GM19193 (cell line): ENCODE measurements around the gene ZFR2.

Experiments used
- POLR2A ChIP-seq: IDR thresholded peaks from 4 replicates; pipeline ENCODE4 v1.6.1; 2011; ENCODE audit not compliant: insufficient read depth, insufficient read length; ENCODE audit errors: extremely low read depth

ZFR2 gene

GRCh38 chr19:3780786-3781304, 88.0 kb downstream of the ZFR2 start:
- no peak for TF ChIP-seq POLR2A

GRCh38 chr19:3778899-3779723, 89.7 kb downstream of the ZFR2 start:
- TF ChIP-seq POLR2A: no peak

DNA sequence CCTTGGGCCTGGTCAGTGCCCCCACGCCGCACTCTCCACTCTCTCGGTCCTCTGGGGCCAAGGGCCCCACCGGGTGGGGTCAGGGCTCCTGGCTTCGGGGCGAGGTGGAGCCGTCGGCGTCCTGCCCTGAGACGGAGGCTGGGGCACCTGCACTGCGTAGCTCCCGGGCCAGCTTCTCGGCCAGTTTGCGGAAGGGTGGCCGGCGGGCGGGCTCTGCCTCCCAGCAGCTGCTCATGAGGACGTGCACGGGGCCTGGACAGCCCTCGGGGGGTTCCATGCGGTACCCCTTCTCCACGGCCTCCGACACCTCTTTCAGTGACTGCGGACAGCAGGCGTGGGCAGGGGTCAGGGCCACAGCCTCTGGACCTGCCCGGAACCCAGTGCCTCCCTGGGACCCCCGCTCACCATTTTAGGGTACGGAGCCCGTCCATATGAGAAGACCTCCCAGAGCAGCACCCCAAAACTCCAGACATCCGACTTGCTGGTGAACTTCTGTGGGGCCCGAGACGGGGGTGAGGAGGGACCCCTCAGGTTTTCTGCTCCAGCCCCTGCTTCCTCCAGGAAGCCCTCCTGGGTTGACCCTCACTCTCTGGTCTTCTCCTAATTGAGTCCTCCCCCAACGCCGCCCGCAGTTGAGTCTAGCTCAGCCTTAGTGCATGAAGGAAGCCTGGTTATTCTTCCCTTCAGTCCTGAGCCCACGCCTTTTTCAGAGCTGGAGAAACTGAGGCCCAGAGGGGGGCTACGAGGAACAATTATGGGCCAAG, 90.6 kb downstream of the ZFR2 start:
- TF ChIP-seq POLR2A: no peak

- no peak for TF ChIP-seq POLR2A
Measured at GRCh38 chr19:3776479-3777040, 92.3 kb downstream of the ZFR2 start.

DNA sequence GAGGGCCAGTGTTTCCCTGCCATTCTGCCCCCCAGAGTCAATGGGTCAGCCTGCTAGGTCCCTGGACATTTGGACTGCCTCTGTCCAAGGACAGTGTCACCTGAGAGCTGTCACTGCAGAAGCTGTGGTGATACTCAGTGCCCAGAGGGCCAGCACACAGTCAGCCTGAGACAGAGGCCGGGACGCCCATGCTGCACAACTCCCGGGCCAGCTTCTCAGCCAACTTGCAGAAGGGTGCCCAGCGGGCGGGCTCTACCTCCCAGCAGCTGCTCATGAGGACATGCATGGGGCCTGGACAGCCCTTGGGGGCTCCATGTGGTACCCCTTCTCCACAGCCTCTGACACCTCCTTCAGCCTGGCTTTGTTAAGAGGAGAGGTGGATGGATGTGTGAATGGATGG, 93.0 kb downstream of the ZFR2 start:
- no peak for TF ChIP-seq POLR2A

GRCh38 chr19:3775374-3775711, 93.5 kb downstream of the ZFR2 start:
- no peak for TF ChIP-seq POLR2A

- no peak for TF ChIP-seq POLR2A
Measured at GRCh38 chr19:3774621-3775373, 94.0 kb downstream of the ZFR2 start.

DNA sequence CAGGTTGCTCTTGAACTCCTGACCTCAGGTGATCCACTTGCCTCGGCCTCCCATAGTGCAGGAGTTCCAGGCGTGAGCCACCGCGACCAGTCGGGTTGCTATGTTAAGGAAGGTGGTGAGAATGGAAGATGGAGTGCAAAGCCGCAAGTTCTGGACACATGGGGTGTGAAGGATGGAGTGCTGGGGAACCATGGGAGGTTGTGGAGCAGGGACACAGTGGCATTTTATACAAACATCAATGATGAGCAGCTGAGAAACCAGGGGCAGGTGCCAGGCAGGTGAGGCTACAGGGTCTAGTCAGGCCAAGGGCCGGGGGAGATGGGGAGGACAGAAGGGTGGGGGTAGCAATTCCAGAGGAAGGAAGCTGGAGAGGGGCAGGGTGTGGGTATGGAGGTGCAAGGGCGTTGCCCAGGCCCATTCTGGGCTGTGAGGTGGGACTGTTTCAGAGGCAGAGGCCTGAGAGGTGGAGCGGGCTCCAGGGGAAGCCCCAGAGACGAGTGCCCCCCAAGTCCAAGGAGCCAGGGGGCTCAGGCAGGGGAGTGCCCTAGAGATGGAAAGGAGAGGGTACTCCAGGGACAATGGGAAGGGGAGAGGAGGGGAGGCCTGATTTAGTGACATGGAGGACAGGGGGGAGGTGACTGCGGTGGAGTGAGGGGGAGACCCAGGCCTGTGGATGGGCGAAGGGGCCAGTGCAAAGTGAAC, 94.9 kb downstream of the ZFR2 start:
- no peak for TF ChIP-seq POLR2A

GRCh38 chr19:3771906-3772455, 96.9 kb downstream of the ZFR2 start, which contains the start of gene RAX2:
Gene RAX2, minus strand, starts transcription at chr19:3772228. Its CDS starts 486 bp downstream, at chr19:3771742.
- no peak for TF ChIP-seq POLR2A

GRCh38 chr19:3771000-3771905, 97.6 kb downstream of the ZFR2 start:
- TF ChIP-seq POLR2A: no peak

DNA sequence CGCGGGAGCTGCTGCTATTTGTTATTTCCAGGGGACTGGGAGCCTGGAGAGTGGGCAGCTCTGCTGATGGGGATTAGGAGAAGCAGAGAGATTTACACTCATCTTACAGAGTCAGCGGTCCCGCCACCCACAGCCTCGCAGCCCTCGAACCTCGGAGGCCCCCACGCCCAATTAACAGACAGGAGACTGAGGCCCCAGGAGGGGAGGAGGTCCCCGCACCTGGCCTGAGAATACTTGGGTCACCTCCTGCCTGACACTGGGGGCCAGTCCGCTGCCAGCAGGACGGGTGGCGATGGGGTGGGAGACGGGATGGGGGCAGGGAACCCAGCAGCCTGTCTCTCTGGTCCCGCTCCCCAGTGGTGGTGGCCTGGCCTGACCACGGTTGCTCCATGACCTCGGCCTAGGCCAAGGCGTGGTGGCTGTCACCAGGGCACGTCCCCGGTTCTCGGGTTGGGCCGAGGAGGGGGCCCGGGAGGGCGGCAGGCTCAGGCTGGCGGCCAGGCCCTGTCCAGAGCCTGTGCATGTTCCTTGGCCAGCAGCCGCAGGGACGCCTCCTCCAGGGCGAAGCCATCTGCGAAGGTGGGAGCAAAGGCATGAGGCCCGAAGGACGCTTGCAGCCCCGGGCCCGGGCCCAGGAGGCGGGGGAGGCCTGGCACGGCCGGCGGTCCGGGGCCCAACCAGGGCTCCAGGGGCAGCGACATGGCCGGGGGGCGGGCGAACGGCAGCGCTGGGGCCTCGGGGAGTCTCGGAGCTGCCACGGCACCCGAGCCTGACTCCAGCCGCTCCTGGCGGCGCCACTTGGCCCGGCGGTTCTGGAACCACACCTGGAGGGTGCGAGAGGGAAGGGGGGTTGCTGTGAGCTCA, 98.5 kb downstream of the ZFR2 start:
- no peak for TF ChIP-seq POLR2A

DNA sequence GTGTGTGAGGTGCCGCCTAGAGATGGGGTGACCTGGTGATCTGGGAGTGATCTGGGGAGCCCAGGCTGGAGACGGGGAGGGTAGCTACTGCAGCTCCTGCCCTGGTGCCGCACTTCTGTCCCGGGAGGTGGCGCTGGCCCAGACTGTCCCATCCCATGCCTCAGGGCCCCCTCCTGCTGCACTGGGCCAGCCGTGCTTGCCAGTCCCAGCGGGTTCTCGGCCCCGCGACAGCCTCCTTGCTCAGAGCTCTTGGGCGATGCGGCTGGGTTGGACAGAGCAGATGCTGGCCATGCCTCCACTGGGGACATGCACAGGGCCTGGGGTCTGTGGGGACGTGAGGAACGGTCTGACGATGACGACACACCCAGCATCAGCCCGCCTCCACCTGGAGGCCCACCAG, 99.3 kb downstream of the ZFR2 start:
- no peak for TF ChIP-seq POLR2A
